Measurements from ENCODE around the gene XCR1. TPM values are rescaled to one million over a fixed set of nuclear protein-coding genes. Genes with fewer than 3 reads are reported as not detected.

The XCR1 gene
- total and polyA plus RNA-seq, 7 donors: under 0.01 to 3.5 TPM; not detected in 5

GRCh38 chr3:46020766-46021510 is 6.3 kb downstream of the XCR1 start:
- Histone ChIP-seq H3K27me3 (no peaks in the 10 kb centered on the region), H3K4me3 (no peak overlapping the region), H3K9me3 (no peaks in the 10 kb centered on the region), H3K27ac (no peak overlapping the region), H3K4me1 (no peaks in the 10 kb centered on the region), H3K36me3 (no peaks in the 10 kb centered on the region)
- intact Hi-C loops (cut with DNase I): no loop called here
- WGBS, 2 donors: 95 to 96% methylated on average over 37 of the region's 37 CpGs
- no peak for DNase-seq
- TF ChIP-seq CTCF (IDR thresholded peaks at IDR 0.05): no peak
- no peak for TF ChIP-seq EP300 (IDR thresholded peaks at IDR 0.05)
- TF ChIP-seq POLR2A (IDR thresholded peaks at IDR 0.05): no peak
- TF ChIP-seq POLR2AphosphoS5 (IDR thresholded peaks at IDR 0.05): no peak

GRCh38 chr3:46019707-46020106 is 7.6 kb downstream of the XCR1 start:
- intact Hi-C loops (cut with DNase I): no loop called here
- no peak for TF ChIP-seq EP300 (IDR thresholded peaks at IDR 0.05)
- no peak for TF ChIP-seq POLR2AphosphoS5 (IDR thresholded peaks at IDR 0.05)
- no peak for TF ChIP-seq POLR2A (IDR thresholded peaks at IDR 0.05)
- TF ChIP-seq CTCF (IDR thresholded peaks at IDR 0.05): no peak
- Histone ChIP-seq H3K27me3 (no peaks in the 10 kb centered on the region), H3K4me3 (no peak overlapping the region), H3K4me1 (no peaks in the 10 kb centered on the region), H3K27ac (no peak overlapping the region), H3K9me3 (no peaks in the 10 kb centered on the region), H3K36me3 (no peaks in the 10 kb centered on the region)
- no peak for DNase-seq
- 90% methylated on average over 1 of the region's 1 CpG for WGBS, 2 donors

- no peak for DNase-seq
- TF ChIP-seq CTCF (IDR thresholded peaks at IDR 0.05): no peak
- TF ChIP-seq POLR2A (IDR thresholded peaks at IDR 0.05): no peak
- no peak for TF ChIP-seq POLR2AphosphoS5 (IDR thresholded peaks at IDR 0.05)
- no peak for TF ChIP-seq EP300 (IDR thresholded peaks at IDR 0.05)
These were observed 9.6 kb downstream of the XCR1 start for GRCh38 chr3:46017720-46018119.

GRCh38 chr3:46013316-46014094 is 13.8 kb downstream of the XCR1 start:
- TF ChIP-seq EP300 (IDR thresholded peaks at IDR 0.05) (no peak), CTCF (IDR thresholded peaks at IDR 0.05) (no peak), POLR2A (IDR thresholded peaks at IDR 0.05) (no peak), POLR2AphosphoS5 (IDR thresholded peaks at IDR 0.05) (no peak)
- no peaks in the 10 kb centered on the region for H3K4me1 ChIP-seq
- intact Hi-C loops (cut with DNase I): no loop called here
- no peaks in the 10 kb centered on the region for H3K9me3 ChIP-seq
- H3K4me3 ChIP-seq: no peak overlapping the region
- 76 to 84% methylated on average over 7 of the region's 7 CpGs for WGBS, 2 donors
- no peaks in the 10 kb centered on the region for H3K36me3 ChIP-seq
- H3K27me3 ChIP-seq: no peaks in the 10 kb centered on the region
- no peak overlapping the region for H3K27ac ChIP-seq
- no peak for DNase-seq

More at GRCh38 chr3:46017720-46018119, 9.6 kb downstream of the XCR1 start:
- no peak overlapping the region for H3K4me3 ChIP-seq
- 64 to 79% methylated on average over 2 of the region's 2 CpGs for WGBS, 2 donors
- H3K9me3 ChIP-seq: no peaks in the 10 kb centered on the region
- no peak overlapping the region for H3K27ac ChIP-seq
- intact Hi-C loops (cut with DNase I): no loop called here
- H3K27me3 ChIP-seq: no peaks in the 10 kb centered on the region
- no peaks in the 10 kb centered on the region for H3K36me3 ChIP-seq
- no peaks in the 10 kb centered on the region for H3K4me1 ChIP-seq

All from sigmoid colon (tissue), 7 donors.